ENCODE data around the gene GPR156. TPM values are rescaled to one million over a fixed set of nuclear protein-coding genes. Genes with fewer than 3 reads are reported as not detected.

The GPR156 gene
- total and polyA plus RNA-seq, 2 of the 4 experiments (the other 2 are of a cell fraction), result 0.09 to 0.18 TPM

DNA sequence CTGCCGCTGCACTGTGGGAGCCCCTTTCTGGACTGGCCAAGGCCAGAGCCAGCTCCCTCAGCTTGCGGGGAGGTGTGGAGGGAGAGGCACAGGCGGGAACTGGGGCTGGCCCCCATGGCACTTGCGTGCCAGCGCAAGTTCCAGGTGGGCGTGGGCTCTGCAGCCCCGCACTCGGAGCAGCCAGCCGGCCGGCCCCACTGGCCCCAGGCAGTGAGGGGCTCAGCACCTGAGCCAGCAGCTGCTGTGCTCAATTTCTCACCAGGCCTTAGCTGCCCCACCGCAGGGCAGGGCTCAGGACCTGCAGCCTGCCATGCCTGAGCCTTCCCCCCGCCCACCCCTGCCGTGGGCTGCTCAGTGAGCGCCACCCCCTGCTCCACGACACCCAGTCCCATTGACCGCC, 4.6 kb upstream of the GPR156 start:
- no peak overlapping the region for H3K4me2 ChIP-seq (ENCODE audit: low read depth, low read length)
- H3K18ac ChIP-seq (ENCODE audit: low read depth, low read length), result no peak overlapping the region
- WGBS, 2 experiments (ENCODE audit: extremely low coverage in 2 of 2, insufficient read length in 1 of 2), result no CpG with 5 or more reads among the region's 16 CpGs
- no peak overlapping the region for H2BK120ac ChIP-seq (ENCODE audit: low read depth, low read length)
- TF ChIP-seq MAFK (IDR thresholded peaks at IDR 0.05; ENCODE audit: low read depth, low read length) (no peak), CEBPB (IDR thresholded peaks at IDR 0.05; ENCODE audit: low read depth, low read length) (no peak), BHLHE40 (IDR thresholded peaks at IDR 0.05; ENCODE audit: low read depth, low read length) (no peak), MAZ (IDR thresholded peaks at IDR 0.05; ENCODE audit: borderline replicate concordance, low read depth, low read length) (no peak), POLR2A (IDR thresholded peaks at IDR 0.05; ENCODE audit: low read depth, low read length) (no peak)
- TF ChIP-seq, protein P1, sequence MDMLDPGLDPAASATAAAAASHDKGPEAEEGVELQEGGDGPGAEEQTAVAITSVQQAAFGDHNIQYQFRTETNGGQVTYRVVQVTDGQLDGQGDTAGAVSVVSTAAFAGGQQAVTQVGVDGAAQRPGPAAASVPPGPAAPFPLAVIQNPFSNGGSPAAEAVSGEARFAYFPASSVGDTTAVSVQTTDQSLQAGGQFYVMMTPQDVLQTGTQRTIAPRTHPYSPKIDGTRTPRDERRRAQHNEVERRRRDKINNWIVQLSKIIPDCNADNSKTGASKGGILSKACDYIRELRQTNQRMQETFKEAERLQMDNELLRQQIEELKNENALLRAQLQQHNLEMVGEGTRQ (IDR thresholded peaks at IDR 0.05; ENCODE audit: low read depth, low read length), result no peak
- TF ChIP-seq, protein P2, sequence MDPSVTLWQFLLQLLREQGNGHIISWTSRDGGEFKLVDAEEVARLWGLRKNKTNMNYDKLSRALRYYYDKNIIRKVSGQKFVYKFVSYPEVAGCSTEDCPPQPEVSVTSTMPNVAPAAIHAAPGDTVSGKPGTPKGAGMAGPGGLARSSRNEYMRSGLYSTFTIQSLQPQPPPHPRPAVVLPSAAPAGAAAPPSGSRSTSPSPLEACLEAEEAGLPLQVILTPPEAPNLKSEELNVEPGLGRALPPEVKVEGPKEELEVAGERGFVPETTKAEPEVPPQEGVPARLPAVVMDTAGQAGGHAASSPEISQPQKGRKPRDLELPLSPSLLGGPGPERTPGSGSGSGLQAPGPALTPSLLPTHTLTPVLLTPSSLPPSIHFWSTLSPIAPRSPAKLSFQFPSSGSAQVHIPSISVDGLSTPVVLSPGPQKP (IDR thresholded peaks at IDR 0.05; ENCODE audit: borderline replicate concordance, low read depth, low read length), result no peak
- H3K9me3 ChIP-seq (ENCODE audit: control insufficient read depth, insufficient read depth, low read length), result 0 out of 2 replicates have a peak, but pooled peaks cover 1% of the 10 kb centered on the region
- H3K23ac ChIP-seq (ENCODE audit: low read depth, low read length), result no peak overlapping the region
- H3K4me3 ChIP-seq (ENCODE audit: insufficient read depth, low read depth, low read length), result no peak overlapping the region
- no peak overlapping the region for H3K4ac ChIP-seq (ENCODE audit: low read depth, low read length)
- in situ Hi-C loops (cut with MboI; ENCODE audit: low sequenced_read_pairs) (no loop called here), dilution Hi-C loops (cut with HindIII; ENCODE audit: low sequenced_read_pairs, unreplicated experiment) (no loop called here), intact Hi-C loops (cut with micrococcal nuclease) (no loop called here)
- CTCF ChIA-PET, result no interaction called here
- no peaks in the 10 kb centered on the region for H3K4me1 ChIP-seq (ENCODE audit: control insufficient read depth, insufficient read depth, low read length)
- no peak overlapping the region for H2BK15ac ChIP-seq (ENCODE audit: low read depth, low read length)
- no peak overlapping the region for H3K14ac ChIP-seq (replicated peaks; ENCODE audit: low read depth, low read length)
- POLR2A ChIA-PET (ENCODE audit: unreplicated experiment), result no interaction called here
- no peak overlapping the region for H2AK9ac ChIP-seq (replicated peaks; ENCODE audit: low read depth, low read length, poor library complexity)
- H3K79me1 ChIP-seq (ENCODE audit: low read depth in 1 of 2, low read length in 2 of 2), result no peaks in the 10 kb centered on the region
- no peak for ATAC-seq (ENCODE audit: low read depth)
- H3K56ac ChIP-seq (ENCODE audit: extremely low read depth, insufficient read depth, low read length), result no peak overlapping the region
- no peak for DNase-seq
- H3K27ac ChIP-seq (ENCODE audit: insufficient read depth, low read length), result no peak overlapping the region
- no peak overlapping the region for H2AK5ac ChIP-seq (ENCODE audit: low read depth, low read length)
- H3K9ac ChIP-seq (ENCODE audit: low read depth, low read length), result no peak overlapping the region
- H2BK20ac ChIP-seq (ENCODE audit: low read depth, low read length), result no peak overlapping the region
- no peaks in the 10 kb centered on the region for H4K20me1 ChIP-seq (ENCODE audit: insufficient read depth, low read length)
- no peaks in the 10 kb centered on the region for H3K36me3 ChIP-seq (ENCODE audit: control insufficient read depth, insufficient read depth, low read length)
- H4K91ac ChIP-seq (ENCODE audit: insufficient read depth, low read depth, low read length), result no peak overlapping the region
- peaks cover 30% of the 10 kb centered on the region for H3K27me3 ChIP-seq (ENCODE audit: control insufficient read depth, insufficient read depth, low read length)
- H2BK5ac ChIP-seq (ENCODE audit: low read depth, low read length, poor library complexity, severe bottlenecking), result no peak overlapping the region
- no peak overlapping the region for H2AFZ ChIP-seq (replicated peaks; ENCODE audit: low read length, poor library complexity)
- H3K9me1 ChIP-seq (ENCODE audit: insufficient read depth, low read length), result no peaks in the 10 kb centered on the region
- no peak overlapping the region for H4K5ac ChIP-seq (ENCODE audit: low read depth, low read length)
- H4K8ac ChIP-seq (ENCODE audit: low read depth in 2 of 2, low read length in 2 of 2), result no peak overlapping the region
- BruUV-seq (replicated peaks), result no TSS peak
